HL-60/S4 (cell line): ENCODE measurements around the gene GJE1.

Experiments used
- in situ Hi-C: fragments of 300-500 bp; cut with MboI; formaldehyde crosslinking; loops from 2 replicates; pipeline ENCODE4 v1.14.3; 2022; ENCODE audit warnings: low sequenced_read_pairs

GJE1 gene

DNA sequence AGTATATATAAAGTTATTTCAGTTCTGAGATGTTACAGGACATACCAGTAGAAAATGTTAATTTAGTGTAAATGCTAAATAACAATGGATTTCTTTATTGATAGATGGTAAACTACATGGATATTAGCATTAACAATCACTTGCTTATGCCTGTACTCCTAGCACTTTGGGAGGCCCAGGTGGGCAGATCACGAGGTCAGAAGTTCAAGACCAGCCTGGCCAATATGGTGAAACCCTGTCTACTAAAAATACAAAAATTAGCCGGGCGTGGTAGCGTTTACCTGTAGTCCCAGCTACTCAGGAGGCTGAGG lies 24.0 kb downstream of the GJE1 start:
- in situ Hi-C loops = loop anchor here (25.0 kb wide), 1 partner anchor 1281 kb away; no protein-coding TSS in a partner anchor

DNA sequence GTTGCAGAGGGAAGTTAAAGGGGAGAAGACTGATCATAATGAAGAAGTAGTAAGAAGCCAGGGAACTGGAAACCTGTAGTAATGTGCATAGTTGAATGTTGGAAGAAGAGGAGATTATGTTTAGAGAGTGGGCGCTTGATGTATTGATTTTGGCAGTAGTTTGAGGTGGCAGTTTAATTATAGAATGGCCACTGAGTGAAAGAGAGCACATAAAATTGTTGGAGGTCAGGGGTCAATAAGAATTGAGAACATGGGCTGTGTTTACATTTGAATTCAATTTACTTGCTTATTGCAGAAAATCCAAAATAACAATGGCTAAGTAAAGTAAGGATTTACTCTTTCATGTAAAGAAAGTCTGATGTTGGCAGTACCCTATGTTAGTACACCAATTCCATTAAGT lies 30.1 kb downstream of the GJE1 start:
- in situ Hi-C loops = loop anchor here (25.0 kb wide), 1 partner anchor 1275 kb away; no protein-coding TSS in a partner anchor

DNA sequence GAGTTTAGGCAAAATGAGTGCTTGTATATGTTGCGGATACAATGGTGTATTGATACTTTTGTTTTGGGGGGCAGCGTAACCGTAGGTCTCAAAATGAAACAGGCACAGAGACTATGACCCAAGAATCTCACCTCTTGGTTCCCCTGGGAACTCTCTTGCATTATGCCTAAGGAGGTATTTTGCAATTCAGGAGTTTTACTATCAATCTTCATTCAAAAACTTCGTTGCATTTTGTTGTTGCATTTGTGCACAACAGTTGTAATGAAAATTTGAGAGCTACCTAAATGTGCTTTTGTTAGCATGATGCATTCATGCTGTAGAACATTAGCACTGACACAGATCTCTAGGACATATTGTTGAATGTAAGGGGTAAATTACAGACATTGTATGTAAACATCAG lies 32.5 kb downstream of the GJE1 start:
- in situ Hi-C loops = loop anchor here (25.0 kb wide), 1 partner anchor 1272 kb away; no protein-coding TSS in a partner anchor

DNA sequence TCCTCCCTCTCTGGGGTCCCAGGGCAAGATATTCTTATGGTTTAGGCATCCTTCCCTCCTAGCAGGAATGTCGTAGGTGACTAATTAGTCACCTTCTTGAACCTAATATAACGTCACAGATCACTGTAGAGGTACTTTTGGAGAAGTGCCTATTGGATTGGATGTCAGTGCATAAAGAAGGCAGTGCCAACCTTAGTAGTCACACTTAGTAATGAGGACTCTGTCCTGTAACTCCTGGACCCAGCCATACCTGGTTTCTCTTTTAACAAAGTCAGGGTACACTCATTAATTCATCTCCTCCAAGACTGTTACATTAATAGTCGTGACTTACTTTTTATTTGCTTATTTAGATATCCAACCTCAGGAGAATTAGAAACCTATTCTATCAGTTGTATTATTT lies 34.3 kb downstream of the GJE1 start:
- in situ Hi-C loops = loop anchor here (25.0 kb wide), 1 partner anchor 1270 kb away; no protein-coding TSS in a partner anchor

DNA sequence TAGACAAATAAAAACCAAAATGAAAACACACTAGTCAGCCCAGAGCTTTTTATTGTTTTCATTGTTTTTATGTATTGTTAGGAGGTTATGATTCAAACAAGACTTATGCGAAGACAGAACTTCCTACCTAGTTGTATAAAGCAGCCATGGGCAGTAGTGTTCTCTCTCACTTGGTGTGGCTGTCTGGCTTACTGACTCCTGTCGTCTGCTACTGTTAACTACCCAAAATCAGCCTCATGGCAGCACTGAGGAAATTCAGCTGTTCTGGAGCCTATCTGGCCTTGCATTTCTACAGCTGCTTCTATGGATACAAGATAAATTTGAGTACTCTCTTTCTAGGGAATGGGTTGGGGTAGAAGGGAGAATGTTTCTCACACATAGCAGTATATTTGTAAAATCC lies 34.8 kb downstream of the GJE1 start:
- in situ Hi-C loops = loop anchor here (25.0 kb wide), 1 partner anchor 1270 kb away; no protein-coding TSS in a partner anchor

DNA sequence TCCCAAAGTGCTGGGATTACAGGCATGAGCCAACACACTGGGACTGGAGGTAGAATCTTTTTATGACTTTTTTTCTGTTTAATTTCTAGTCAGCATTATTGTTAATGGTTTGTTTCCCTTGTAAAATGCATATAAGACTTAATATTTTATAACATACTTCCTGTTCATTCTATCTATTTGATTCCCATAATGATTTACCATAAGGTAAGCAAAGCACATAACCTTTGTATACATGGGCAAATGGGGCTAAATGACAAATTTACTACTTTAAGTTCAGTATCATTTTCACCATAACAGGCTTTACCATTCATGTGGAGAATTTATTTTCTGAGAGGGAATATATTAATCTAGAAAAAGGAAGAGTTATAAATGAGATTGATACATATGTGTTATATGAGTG lies 38.6 kb downstream of the GJE1 start:
- in situ Hi-C loops = loop anchor here (25.0 kb wide), 1 partner anchor 1266 kb away; no protein-coding TSS in a partner anchor

DNA sequence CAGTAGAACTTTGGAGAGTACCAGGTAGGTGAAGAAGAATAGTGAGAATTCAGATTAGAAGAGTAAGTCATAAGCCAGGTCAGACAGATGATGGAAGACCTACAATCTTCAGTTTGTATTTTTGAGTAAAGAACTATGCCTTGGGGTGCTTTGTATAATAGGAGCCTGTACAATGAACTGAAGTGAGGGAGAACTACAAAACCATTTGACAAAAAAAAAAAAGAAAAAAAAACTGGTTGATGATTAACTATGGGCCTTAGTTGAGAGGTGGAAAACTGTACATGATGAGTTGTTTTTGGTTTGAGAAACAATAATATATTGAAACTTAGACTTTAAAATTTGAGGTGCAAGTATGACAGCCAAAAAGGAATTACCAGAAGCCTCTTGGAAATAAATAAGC lies 40.0 kb downstream of the GJE1 start:
- in situ Hi-C loops = loop anchor here (25.0 kb wide), 1 partner anchor 1265 kb away; no protein-coding TSS in a partner anchor

DNA sequence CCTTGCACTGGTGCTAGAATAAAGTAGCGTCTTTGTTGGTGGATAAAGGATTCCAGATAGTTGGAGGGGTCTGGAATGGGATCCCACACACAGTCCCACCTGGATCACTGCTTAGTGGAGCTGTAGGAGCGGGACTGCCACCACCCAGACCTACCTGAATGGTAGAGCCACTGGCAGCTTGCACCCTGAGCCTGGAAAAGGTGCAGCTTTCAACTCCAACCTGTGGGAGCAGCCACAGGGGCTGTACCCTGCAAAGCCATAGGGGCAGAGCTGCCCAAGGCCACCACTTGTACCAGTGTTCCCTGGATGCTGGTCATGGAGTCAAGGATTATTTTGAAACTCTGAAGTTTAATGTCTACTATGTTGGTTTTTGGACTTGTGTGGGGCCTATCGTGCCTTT lies 41.3 kb downstream of the GJE1 start:
- in situ Hi-C loops = loop anchor here (25.0 kb wide), 1 partner anchor 1263 kb away; no protein-coding TSS in a partner anchor

DNA sequence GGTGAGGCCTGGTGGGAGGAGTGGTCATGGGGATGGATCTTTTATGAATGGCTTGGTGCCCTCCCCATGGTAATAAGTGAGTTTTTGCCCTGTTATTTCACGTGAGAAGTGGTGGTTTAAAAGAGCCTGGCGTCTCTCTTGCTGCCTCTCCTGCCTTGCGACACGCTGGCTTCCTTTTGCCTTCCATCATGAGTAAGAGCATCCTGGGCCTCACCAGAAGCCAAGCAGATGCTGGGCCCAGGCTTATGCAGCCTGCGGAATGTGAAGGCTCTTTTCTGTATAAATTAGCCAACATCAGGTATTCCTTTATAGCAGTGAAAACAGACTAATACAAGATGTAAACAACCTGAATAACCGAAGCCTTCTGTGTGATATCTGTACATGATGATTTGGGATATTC lies 42.0 kb downstream of the GJE1 start:
- in situ Hi-C loops = loop anchor here (25.0 kb wide), 1 partner anchor 1263 kb away; no protein-coding TSS in a partner anchor

DNA sequence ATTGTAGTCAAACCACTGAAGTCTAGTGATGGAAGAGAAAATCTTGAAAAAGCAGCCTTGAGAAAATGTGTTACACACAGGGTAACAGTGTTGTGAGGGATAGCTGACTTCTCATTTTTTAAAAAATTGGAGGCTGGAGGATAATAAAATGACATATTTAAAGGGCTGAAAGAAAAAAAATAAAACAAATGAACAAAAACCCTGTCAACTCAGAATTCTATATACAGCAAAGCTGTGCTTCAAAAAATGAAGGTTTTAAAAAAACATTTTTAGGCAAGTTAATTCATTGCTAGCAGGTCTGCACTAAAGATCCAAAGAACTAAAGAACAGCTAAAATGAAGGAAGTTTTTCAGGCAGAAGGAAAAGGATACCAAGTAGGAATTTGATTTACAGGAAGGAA lies 45.4 kb downstream of the GJE1 start:
- in situ Hi-C loops = no loop called here

DNA sequence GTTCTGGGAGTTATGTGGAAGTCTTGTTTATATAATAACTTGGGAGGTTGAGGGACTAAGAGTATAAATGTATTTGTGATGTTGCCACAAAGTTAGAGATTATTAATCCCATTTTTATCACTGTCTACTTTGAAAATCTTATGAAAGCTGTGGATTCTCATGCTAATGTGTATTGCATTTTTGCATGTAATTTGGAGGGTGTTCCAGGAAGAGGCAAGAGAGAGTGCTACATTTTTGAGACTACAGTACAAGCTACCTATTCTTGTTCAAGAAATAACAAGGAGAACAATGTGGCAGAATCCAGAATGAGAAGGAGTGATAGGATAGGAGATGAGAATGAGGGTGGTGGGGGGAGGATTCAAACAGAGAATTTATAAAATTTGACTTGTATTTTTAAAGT lies 49.3 kb downstream of the GJE1 start:
- in situ Hi-C loops = no loop called here

DNA sequence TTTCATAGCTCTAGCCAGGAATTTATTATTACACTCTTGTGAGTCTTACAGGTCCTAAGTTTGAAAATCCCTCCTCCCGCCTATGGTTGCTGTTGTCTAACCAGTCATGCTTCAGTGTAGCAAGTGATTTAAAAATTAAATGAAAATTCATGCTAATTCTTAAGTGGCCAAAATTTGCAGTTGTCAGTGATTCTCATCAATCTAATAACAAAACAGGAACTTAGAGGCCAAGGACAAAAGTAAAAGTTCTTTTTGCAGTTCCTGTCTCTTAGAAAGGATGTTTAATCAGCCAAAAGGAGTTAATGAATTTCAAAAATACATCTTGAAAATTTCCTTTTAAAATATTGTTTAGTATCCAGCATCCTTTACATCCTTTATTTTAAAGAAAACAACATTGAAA lies 50.6 kb downstream of the GJE1 start:
- in situ Hi-C loops = no loop called here

DNA sequence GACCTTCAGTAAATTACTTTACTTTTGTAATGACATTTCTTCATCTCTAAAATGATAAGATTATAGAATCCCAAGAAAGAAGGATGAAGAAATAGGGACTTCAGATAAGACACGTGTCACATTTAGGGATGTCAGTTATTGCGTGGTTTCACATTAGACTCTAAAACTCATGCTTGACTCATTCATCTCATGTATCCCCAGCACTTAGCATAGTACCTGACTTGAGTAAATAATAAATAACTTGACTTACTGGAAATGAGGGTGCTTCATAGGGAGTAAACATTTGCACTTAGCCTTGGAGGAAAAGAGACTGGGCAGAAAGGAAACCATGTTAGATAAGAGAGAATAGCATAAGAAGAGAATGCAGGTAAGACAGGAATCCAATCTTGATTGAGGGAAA lies 51.6 kb downstream of the GJE1 start:
- in situ Hi-C loops = no loop called here
